LNCAP (cell line): Measurements from ENCODE around the gene SH3GL3.

ENCODE experiments used
- CTCF ChIP-seq: fragments of 450-650 bp; IDR thresholded peaks from 2 replicates; pipeline ENCODE4 v1.5.1; 2017; ENCODE audit warnings: mild to moderate bottlenecking

Gene SH3GL3

GRCh38 chr15:83462953-83463433 lies 15.9 kb downstream of the SH3GL3 start:
- no peak for TF ChIP-seq CTCF

- no peak for TF ChIP-seq CTCF
Measured at GRCh38 chr15:83470887-83471286, 23.7 kb downstream of the SH3GL3 start.

- TF ChIP-seq CTCF: no peak
Measured at GRCh38 chr15:83471307-83471866, 24.2 kb downstream of the SH3GL3 start.

- TF ChIP-seq CTCF: no peak
Measured at GRCh38 chr15:83472151-83472550, 25.0 kb downstream of the SH3GL3 start.

GRCh38 chr15:83472797-83473196 lies 25.7 kb downstream of the SH3GL3 start:
- TF ChIP-seq CTCF: no peak

- TF ChIP-seq CTCF: no peak
Measured at GRCh38 chr15:83474578-83474977, 27.4 kb downstream of the SH3GL3 start.

- no peak for TF ChIP-seq CTCF
Measured at GRCh38 chr15:83475551-83475950, 28.4 kb downstream of the SH3GL3 start.

- TF ChIP-seq CTCF: no peak
Measured at GRCh38 chr15:83476066-83476465, 28.9 kb downstream of the SH3GL3 start.
